Thoracic aorta endothelial cell (primary cell): ENCODE measurements around the gene UPF1. TPM values are rescaled to one million over a fixed set of nuclear protein-coding genes. Genes with fewer than 3 reads are reported as not detected.

Source experiments
- total RNA-seq: library from RNA; depleted of rRNA; stranded (reverse); fragments of >200 nt; gene quantifications from 2 replicates; pipeline ENCODE4 v1.2.3, GENCODE V29; 2012

The UPF1 gene
- total RNA-seq: 59.8 and 78.9 TPM in 2 replicates

GRCh38 chr19:18831524-18832305, at the start of gene UPF1:
TSS of gene UPF1 (plus strand) at chr19:18831959. CDS start at chr19:18832210, 251 bp downstream.

GRCh38 chr19:18790566-18791314, 41.0 kb upstream of the UPF1 start, which contains the start of gene COMP:
TSS of gene COMP (minus strand) at chr19:18791305. CDS start at chr19:18791269, 36 bp downstream.

GRCh38 chr19:18895824-18896341, 64.1 kb downstream of the UPF1 start, which contains the start of gene CERS1:
TSS of gene CERS1 (minus strand) at chr19:18896158. CDS start at chr19:18896072, 86 bp downstream.

Other genes starting within 250 kb of the UPF1 start
- gene REX1BD, start 243.2 kb upstream of the UPF1 start, total RNA-seq: 43.6 and 49.3 TPM in 2 replicates
- 0.07 TPM in 1 of 2 replicates, not detected in the other for gene CRLF1, start 225.2 kb upstream of the UPF1 start, total RNA-seq
- 0.13 and 0.14 TPM in 2 replicates for gene TMEM59L, start 219.1 kb upstream of the UPF1 start, total RNA-seq
- gene KLHL26, start 194.9 kb upstream of the UPF1 start, total RNA-seq: 3.5 and 4.5 TPM in 2 replicates
- 1.2 and 1.9 TPM in 2 replicates for gene CRTC1, start 148.3 kb upstream of the UPF1 start, total RNA-seq
- gene COMP, start 40.7 kb upstream of the UPF1 start, total RNA-seq: 0.13 TPM in 1 of 2 replicates, not detected in the other
- gene CERS1, start 64.2 kb downstream of the UPF1 start, total RNA-seq: 1.3 and 1.9 TPM in 2 replicates
- gene COPE, start 87.4 kb downstream of the UPF1 start, total RNA-seq: 146 and 154 TPM in 2 replicates
- 44.1 and 47.7 TPM in 2 replicates for gene DDX49, start 87.8 kb downstream of the UPF1 start, total RNA-seq
- 61.0 and 93.2 TPM in 2 replicates for gene HOMER3, start 109.3 kb downstream of the UPF1 start, total RNA-seq
- gene SUGP2, start 201.6 kb downstream of the UPF1 start, total RNA-seq: 35.2 and 39.9 TPM in 2 replicates
- gene ARMC6, start 201.6 kb downstream of the UPF1 start, total RNA-seq: 36.4 and 39.9 TPM in 2 replicates
- gene SLC25A42, start 232.0 kb downstream of the UPF1 start, total RNA-seq: 3.5 and 4.0 TPM in 2 replicates